Activated gamma-delta T cell treated with Interleukin-2 at 50 U/mL for 16 hours (primary cell): ENCODE results near the gene STX16.
A peak's percentile ranks its signal among the peaks of the same experiment; 100 is the strongest.

Source experiments
- DNase-seq: peaks from one replicate; pipeline ENCODE4 v3.0.0-alpha.2; 2020

The STX16 gene

GRCh38 chr20:58682656-58683531 lies 31.8 kb downstream of the STX16 start:
- DNase-seq, result no peak

- DNase-seq, result no peak
These were observed 33.2 kb downstream of the STX16 start for GRCh38 chr20:58684291-58684690.

DNA sequence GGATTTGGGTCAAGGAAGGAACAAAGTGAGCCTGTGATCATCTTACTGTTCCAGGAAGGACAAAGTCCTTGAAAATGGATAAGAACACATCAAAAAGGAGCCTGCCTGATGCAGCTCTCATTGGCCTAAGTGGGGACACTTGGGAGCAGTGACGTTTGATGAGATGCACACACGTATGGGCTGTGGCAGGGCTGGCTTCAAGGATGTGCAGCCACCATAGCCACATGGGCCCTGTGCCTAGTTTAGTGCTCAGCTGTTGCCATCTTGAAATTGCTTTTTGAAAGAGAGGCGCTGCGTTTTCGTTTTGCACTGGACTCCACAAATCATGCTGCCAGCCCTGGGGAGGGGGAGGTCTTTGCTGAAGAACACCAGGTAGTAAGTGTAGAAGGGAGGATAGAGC lies 34.9 kb downstream of the STX16 start:
- no peak for DNase-seq

GRCh38 chr20:58688414-58688813 lies 37.3 kb downstream of the STX16 start:
- DNase-seq, result no peak

DNA sequence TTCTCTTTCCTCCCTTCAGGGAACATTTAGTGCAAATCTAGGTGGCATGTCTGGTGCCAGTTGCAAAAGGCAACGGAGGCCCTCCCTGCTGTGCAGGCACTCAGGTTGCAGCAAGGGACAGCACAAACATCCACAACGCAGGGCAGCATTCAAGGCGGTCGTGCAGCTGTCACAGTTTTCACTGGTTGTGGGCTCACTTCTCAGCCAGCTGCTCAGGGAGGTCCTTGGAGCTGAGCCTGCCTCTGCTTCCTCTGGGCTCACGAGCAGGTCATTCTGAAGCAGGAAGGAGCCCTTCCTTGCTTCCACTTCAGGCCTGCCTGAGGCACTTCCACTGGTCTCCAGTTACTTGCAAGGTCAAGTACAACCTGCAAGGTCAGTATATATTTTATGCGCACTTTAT lies 37.8 kb downstream of the STX16 start:
- DNase-seq, result no peak

DNA sequence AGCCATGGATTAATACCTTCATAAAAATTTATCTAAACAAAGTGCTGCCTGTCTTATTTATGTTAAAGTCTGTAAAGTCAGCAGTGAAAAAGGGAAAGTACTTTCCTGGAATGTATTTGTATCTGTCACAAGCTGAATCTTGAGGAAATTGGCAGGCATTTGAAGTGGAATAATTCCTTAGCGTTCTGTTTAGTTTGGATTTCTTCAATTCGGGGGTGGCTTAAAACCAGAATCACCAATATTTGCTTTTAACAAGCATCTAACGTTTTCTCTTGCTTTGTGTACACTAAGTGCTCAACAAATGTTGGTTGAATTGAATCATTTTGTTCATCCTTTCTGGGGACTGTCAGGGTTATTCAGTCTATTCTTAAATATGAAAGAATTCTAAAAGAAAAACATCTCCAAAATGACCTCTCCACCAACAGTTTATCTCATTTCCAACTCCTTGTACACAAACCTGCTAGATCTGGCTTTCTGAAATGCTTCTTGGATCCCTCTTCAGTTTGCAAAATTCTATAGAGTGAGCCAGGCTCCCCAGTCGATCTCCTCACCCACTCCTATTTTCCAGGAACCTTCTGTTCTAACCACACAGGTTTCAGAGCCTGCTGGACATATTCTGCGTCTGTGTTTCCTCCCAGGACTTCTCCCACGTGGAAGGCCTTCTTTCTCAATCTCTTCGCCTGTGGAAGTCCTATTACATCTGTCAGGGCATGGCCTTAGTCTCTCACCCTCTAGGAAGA lies 39.5 kb downstream of the STX16 start:
- DNase-seq, result no peak

DNA sequence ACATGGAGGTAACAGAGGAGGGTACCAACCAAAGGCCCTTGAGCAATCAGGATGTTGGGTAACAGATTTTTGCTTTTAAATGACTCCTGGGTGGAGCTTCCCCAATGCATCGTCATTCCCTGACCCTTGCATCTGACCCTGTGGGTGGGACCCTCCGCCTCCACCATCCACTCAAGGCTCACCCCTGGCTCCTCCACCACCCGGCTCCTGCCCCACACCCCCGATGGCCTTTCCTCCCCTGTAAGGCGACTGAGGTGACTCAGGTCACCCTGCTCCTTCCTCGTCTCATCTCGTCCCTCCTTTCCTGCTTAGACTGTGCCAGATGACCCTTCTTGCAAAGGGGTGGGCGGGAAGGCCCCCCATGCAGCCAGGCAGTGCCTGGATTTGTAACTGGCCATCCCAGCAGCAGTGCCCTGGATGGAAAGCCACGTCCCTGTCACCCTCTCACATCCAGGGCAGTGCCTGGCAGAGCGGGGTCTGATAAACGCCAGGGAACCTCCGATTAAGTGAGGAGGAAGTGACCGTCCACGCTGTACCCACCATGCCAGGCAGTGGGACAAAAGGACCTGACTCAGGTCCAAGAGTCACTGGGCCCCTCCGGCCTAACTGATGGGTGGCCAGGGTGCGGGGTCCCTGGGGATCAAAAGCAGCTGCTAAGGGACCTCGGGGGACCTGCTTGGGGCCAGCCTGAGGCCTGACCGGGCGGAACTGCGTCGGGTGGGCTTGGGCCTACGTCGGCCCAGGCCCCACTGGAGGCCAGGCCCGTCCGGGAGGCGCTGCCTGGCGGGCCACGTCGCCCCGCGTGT lies 40.9 kb downstream of the STX16 start:
- no peak for DNase-seq

- DNase-seq, result peak; percentile 45
These were observed 41.6 kb downstream of the STX16 start, which contains the start of gene NPEPL1 for GRCh38 chr20:58692579-58693225. NPEPL1 (plus strand) TSS chr20:58692800; CDS start chr20:58692901, 101 bp downstream.

DNA sequence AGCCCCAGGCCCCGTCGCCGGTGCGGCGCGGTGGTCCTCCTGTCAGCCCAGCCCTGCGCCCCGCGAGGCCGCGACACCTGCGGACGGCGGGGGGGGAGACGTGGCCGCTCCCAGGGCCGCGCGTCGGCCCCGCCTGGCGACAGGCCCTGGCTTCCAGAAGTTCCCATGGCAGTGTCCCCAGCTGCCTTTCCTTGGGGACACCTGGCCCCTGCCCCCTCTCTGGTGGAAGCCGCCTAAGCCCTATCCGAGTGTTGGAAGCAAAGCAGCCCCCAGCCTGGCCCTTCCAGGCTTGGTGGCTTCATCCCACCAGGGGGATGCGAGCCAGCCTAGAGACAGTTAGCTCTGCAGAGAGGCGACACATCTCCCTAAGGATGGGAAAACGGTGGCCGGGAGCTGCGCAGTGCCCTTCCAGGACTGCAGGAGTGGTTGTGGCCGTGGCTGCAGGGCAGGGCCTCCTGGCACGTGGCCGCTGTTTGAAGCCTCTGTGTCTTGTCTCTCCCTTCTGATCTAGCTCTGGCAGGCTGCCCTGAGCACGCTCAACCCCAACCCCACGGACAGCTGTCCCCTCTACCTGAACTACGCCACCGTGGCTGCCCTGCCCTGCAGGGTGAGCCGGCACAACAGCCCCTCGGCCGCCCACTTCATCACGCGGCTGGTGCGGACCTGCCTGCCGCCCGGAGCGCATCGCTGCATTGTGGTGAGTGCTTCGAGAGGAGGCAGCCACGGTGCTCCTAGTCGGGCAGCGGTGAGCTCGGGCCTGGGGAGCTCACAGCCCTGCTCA lies 42.3 kb downstream of the STX16 start:
- no peak for DNase-seq

DNA sequence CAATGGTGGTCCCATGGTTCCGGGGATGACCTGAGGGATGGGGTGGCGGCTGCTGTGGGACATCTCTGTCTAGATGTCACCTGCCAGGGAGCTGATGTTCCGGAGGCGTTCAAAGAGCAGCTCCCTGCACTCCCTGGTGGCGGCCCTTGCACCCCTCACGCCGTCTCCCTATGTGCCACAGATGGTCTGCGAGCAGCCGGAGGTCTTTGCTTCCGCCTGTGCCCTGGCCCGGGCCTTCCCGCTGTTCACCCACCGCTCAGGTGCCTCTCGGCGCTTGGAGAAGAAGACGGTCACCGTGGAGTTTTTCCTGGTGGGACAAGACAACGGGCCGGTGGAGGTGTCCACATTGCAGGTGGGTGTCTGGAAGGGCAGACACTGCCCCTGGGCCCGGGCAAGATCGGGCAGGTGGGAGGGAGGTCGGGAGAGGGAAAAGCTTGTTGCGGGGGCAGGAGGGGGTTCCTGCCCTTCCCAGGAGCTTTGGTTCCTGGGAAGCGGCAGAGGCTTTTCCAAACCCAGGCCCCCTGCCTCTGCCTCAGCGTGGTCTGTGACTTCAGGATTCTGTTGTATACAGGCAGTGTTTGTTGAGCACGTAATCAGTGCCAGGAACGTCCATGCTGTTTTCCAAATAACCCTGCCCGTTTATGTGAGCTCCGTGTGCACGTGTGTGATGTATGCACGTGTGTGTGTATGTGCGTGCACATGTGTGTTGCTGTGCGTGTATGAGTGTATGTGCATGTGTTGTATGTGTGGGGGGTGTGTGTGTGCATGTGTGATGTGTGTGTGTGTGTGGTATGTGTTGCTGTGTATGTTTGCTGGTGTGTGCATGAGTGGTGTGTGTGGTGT lies 43.4 kb downstream of the STX16 start:
- DNase-seq, result no peak

DNA sequence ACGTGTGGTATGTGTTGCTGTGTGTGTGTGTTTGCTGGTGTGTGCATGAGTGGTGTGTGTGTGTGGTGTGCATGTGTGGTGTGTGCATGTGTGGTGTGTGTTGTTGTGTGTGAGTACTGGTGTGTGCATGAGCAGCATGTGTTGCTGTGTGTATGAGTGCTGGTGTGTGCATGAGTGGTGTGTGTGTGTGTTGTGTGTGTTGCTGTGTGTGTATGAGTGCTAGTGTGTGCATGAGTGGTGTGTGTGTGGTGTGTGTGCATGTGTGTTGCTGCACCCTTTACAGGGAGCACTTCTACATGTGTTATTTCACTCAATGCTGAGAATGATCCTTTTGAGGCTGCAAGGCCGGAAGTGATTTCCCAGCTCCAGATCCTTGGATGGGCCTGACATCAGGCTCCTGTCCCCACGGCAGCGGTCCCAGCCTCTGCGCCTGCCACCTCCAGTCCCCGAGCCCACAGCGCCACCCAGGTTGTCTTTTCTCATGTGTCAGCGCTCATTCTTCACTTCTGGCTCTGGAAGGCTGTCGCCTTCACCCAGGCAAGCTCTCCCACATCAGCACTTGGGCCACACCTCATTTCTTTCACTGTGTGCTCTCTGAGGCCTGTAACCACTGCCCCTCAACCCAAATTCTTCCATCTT lies 44.1 kb downstream of the STX16 start:
- no peak for DNase-seq

GRCh38 chr20:58695895-58696375 lies 44.9 kb downstream of the STX16 start:
- no peak for DNase-seq

GRCh38 chr20:58696411-58696961 lies 45.4 kb downstream of the STX16 start:
- DNase-seq, result no peak

DNA sequence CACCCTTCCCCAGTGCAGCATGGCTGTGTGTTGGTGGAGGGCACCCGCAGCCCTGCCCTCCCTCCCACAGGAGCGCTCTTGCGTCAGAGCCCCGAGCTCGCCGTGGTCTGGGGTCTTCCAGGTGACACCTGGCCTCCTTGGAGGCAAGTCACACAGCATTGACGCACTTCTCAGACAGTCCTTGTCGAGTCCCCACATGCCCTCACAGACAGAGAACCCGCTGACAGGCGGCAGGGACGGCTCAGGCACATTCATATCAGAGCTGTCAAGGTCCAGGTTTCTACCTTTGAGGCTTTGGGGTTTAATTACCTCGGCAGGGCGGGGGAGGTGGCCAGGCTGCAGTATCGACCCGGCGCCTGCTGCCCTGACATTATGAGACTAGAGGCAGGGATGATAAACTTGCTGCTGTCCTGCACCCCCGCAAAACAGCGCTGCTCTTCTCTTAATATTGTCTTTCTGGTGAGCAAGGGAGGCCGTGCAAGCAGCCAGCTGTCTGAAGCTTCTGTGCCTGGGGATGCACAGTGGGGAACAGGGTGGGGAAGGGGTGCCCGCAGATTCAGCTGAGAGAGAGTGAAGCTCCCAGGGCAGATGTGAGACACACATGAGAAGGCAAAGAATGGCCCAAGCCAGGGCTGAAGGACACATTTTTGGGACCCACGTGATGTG lies 46.3 kb downstream of the STX16 start:
- no peak for DNase-seq

- DNase-seq, result no peak
These were observed 47.0 kb downstream of the STX16 start for GRCh38 chr20:58697867-58698703.

DNA sequence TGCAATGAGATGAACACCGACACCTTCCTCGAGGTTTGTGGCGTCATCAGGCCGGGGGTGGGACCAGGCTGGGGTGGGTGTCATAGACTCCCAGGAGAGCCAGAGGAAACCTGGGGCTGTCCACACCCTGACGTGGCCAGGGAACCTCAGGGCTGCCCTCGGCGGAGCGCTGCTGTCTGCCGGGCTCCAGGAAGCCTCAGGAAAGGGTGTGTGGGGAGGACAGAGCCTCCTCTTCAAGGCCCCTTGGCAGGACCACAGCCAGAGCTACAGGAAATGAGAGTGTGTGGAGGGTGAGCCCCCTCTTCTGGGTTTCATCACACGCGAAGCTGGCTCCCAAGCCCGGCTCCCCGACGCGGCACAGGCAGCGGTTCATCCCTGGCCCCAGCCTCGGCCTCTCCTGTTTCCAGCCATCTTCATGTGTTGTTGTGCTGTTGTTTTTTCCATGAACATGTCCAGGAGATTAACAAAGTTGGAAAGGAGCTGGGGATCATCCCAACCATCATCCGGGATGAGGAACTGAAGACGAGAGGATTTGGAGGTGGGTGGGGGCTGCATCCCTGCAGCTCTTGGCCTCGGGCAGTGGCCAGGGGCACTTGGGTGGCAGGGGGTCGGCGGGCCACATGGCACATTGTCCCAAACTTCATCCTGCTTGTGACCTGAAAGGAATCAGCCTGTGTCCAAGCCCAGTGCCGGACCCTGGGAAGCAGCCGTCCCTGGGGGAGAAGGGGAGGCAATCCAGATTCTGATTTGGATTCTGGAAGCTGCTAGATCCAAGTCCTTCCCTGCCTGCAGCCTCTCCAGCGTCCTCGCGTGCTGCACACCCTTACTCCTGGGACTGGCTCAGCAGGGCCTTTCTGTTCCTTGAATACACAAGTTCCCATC lies 47.9 kb downstream of the STX16 start:
- DNase-seq, result no peak

DNA sequence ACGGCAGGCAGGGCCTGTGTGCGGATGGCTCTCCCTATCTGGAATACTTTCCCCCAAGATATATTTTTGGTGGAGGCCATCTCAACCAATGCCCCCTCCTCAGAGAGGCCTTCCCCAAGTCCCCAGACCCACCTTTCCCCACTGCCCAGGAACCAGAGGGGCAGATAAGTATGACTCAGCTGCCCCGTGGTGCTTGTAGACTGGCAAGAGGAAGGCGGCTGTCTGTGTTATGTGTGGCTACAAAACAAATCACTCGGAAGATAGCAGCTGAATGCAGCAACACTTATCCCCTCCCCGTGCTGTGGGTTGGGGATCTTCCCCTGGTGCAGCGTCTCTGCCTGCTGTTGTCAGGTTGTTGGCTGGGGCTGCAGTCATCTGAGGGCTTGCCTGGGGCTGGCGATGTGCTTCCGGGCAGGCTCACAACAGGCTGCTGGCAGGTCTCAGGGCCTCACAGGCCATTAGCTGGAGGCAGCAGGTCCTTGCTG lies 48.6 kb downstream of the STX16 start:
- DNase-seq, result no peak
